GM12878 (cell line): ENCODE measurements around the gene GUCY2F.

Source experiments
- BCLAF1 ChIP-seq: fragments of 450-650 bp; IDR thresholded peaks from 2 replicates; pipeline ENCODE4 v1.6.1; 2017; ENCODE audit warnings: antibody characterized with exemption, mild to moderate bottlenecking, moderate library complexity
- CTCF ChIP-seq, 3 experiments: IDR thresholded peaks in 2 of 3; conservative IDR thresholded peaks in 1 of 3; 2 replicates each; pipeline ENCODE4 v1.5.1; 2011; ENCODE audit warnings: low read depth in 3 of 3, low read length in 3 of 3, mild to moderate bottlenecking in 3 of 3, control low read depth in 2 of 3, moderate library complexity in 2 of 3, inconsistent platforms in 1 of 3, mixed read lengths in 1 of 3; ENCODE audit not compliant: control insufficient read depth in 2 of 3, insufficient read depth in 1 of 3; ENCODE audit errors: extremely low read depth in 1 of 3
- EZH2 ChIP-seq: IDR thresholded peaks from 2 replicates; pipeline ENCODE4 v1.6.1; 2012; ENCODE audit warnings: low read depth, mild to moderate bottlenecking, control low read depth, inconsistent platforms, low read length, borderline replicate concordance; ENCODE audit not compliant: control insufficient read depth
- FOS ChIP-seq: IDR thresholded peaks from 3 replicates; pipeline ENCODE4 v1.6.1; 2011; ENCODE audit warnings: borderline replicate concordance; ENCODE audit not compliant: insufficient read length; ENCODE audit errors: extremely low read depth
- MYB ChIP-seq: fragments of 150-350 bp; IDR thresholded peaks from 2 replicates; pipeline ENCODE4 v1.6.1; 2014; ENCODE audit warnings: mild to moderate bottlenecking, low read depth, low read length, borderline replicate concordance
- POLR2A ChIP-seq: IDR thresholded peaks from 2 replicates; pipeline ENCODE4 v1.6.1; 2011; ENCODE audit warnings: low read depth, mild to moderate bottlenecking, low read length
- RAD21 ChIP-seq: IDR thresholded peaks from 2 replicates; pipeline ENCODE4 v1.6.1; 2011; ENCODE audit warnings: mild to moderate bottlenecking, low read depth, low read length, moderate library complexity; ENCODE audit not compliant: insufficient read depth
- SIN3A ChIP-seq: IDR thresholded peaks from 2 replicates; pipeline ENCODE4 v1.6.1; 2012; ENCODE audit warnings: low read depth, low read length, improper control_type of control experiment
- SMAD1 ChIP-seq: fragments of 450-650 bp; IDR thresholded peaks from 2 replicates; pipeline ENCODE4 v1.6.1; 2018; ENCODE audit warnings: mild to moderate bottlenecking, low read depth; ENCODE audit not compliant: partially characterized antibody
- TAF1 ChIP-seq: IDR thresholded peaks from 2 replicates; pipeline ENCODE4 v1.6.1; 2011; ENCODE audit warnings: mild to moderate bottlenecking, low read depth, low read length, borderline replicate concordance
- TF ChIP-seq, protein P1 (sequence below): fragments of 450-650 bp; IDR thresholded peaks from 2 replicates; pipeline ENCODE4 v1.6.1; 2018; ENCODE audit warnings: borderline replicate concordance, mild to moderate bottlenecking; ENCODE audit not compliant: partially characterized antibody

GRCh38 chrX:109519001-109519400, 37.1 kb upstream of the GUCY2F start:
- TF ChIP-seq BCLAF1 (no peak), EZH2 (no peak), CTCF (IDR thresholded peaks at IDR 0.05 in 2 of 3, conservative IDR thresholded peaks at IDR 0.05 in 1 of 3; ENCODE audit: control insufficient read depth in 2 of 3, extremely low read depth in 1 of 3, insufficient read depth in 1 of 3, low read depth in 3 of 3, low read length in 3 of 3) (no peak), TAF1 (no peak), SMAD1 (no peak), MYB (no peak), RAD21 (no peak), POLR2A (no peak), SIN3A (no peak), FOS (no peak)
- TF ChIP-seq, protein P1, sequence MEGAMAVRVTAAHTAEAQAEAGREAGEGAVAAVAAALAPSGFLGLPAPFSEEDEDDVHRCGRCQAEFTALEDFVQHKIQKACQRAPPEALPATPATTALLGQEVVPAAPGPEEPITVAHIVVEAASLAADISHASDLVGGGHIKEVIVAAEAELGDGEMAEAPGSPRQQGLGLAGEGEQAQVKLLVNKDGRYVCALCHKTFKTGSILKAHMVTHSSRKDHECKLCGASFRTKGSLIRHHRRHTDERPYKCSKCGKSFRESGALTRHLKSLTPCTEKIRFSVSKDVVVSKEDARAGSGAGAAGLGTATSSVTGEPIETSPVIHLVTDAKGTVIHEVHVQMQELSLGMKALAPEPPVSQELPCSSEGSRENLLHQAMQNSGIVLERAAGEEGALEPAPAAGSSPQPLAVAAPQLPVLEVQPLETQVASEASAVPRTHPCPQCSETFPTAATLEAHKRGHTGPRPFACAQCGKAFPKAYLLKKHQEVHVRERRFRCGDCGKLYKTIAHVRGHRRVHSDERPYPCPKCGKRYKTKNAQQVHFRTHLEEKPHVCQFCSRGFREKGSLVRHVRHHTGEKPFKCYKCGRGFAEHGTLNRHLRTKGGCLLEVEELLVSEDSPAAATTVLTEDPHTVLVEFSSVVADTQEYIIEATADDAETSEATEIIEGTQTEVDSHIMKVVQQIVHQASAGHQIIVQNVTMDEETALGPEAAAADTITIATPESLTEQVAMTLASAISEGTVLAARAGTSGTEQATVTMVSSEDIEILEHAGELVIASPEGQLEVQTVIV = no peak
